HT1080 (cell line): Measurements from ENCODE around the gene RNF144A. TPM values are rescaled to one million over a fixed set of nuclear protein-coding genes. Genes with fewer than 3 reads are reported as not detected.
"Not testable (repeated sequence)": the region's sequence is repeated elsewhere in the genome, so short reads cannot be mapped to it uniquely, and the experiment has no call there.

ENCODE experiments used
- DNase-seq: peaks from one replicate; pipeline ENCODE4 v3.0.0-alpha.2; 2015; ENCODE audit warnings: low read depth
- total RNA-seq: library from RNA; depleted of rRNA; stranded (reverse); fragments of >200 nt; shearing (Covaris generic); gene quantifications from 2 replicates; pipeline ENCODE4 v1.2.3, GENCODE V29; 2014

The RNF144A gene
- total RNA-seq, 1 experiment from 2014 or later = 30.3 TPM

DNA sequence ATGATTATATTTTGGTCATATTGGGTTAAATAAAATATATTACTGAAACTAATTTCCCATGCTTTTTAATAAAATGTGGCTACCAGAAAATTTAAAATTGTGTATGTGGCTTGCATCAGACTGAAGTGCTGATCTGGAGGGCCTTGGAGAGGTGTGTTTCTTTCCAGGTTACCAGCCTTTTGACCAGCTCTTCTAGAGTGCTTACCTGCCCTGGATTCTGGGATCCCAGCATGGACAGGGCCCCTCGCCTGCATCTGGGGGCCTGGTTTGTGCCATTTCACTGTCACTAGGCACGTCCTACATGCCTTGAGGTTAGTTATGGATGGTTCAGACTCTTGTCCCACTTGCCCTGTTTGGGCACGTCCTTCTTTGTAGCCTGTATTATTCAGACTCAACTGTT is 10.5 kb downstream of the RNF144A start:
- no peak for DNase-seq

DNA sequence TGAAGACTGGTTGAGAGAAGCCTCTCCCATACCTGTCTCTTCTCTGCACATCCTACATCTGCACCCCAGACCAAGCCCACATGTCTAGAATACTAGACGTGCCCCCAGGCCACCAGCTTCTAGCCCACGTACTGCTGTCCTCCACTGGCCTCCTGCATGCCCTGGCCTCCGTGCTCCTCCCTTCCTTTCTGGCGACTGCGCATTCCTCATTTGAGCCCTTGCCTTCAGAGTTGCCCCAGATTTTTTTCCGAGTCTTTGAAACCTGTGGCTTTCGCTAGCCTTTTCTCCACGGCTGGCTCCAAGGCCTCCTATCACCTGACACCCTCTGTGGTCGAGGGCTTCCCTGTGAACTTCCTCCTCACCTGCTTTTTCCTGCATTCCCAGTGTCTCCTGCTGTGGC is 11.2 kb downstream of the RNF144A start:
- no peak for DNase-seq

DNA sequence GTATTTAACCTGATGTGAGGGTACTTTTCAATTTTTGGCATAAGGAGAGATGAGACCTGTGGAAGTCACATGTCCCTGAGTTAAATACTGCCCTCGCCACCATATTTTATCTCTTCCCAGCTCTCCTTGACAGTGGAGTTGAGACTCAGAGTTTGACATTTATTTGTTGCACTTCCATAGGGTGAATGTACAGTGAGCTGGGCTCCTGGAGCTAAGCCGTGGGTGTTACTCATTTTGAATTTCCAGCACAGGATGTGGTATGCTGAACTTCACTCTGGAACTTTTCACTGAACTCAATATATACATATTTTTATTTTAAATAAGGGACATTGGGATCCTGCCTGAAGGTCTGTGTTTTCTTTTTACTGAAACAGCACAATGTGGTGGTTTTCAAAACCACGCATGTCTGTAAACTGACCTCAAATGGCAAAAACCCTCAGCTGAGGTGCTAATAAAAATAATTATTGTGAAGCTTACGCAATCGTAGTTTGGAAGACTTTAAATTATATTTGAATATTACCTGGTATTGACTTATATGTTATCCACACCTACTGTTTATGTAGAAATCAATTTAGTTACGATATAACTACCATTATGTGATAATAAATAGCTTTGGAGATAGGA is 12.1 kb downstream of the RNF144A start:
- peak; percentile 49 for DNase-seq

DNA sequence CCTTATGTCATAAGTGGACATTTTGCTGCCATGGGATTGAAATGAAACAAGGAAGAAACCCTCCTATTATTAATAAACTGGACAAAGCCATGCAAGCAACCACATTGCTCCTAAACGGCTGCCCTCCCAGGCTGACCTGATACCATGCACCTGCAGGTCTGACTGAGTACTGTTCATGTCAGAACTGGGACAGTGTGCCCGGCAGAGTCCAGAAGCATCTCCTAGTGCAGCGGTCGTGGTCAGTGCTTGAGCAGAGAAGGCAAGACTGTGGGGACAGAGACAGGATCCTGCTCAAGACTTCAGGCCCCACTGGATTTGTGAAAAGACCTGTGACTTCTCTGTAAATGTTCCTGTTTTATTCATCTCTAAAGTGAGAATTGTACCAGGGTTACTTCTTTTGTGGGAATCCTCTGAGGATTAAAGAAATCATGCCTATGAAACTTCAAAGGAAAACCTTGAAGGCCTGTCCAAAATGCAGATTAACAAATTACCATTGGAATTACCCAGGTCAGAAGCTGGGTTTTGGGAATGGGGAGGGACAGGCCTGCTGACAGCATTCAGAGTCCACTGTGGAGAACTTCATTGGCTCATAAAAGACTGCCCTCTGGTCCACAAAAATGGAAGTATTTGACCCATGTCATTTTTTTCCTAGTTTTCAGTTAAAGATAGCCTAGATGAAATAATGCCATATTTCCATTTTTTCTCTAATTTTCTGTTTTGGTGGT is 13.9 kb downstream of the RNF144A start:
- no peak for DNase-seq

DNA sequence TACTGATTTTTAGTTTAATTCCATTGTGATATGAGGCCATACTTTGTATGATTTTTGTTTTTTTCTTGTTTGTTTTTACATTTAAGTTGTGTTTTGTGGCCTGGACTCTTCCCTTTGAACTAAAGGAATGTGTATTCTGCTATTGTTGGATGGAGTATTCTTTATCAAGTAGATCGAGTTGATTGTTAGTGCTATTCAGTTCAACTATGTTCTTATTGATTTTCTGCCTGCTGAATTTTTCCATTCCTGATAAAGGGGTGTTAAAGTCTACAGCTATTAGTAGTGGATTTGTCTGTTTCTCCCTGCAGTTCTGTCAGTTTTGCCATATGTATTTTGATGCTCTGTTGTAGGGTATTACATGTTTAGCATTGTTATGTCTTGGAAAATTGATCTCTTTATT is 14.5 kb downstream of the RNF144A start:
- DNase-seq = no peak

DNA sequence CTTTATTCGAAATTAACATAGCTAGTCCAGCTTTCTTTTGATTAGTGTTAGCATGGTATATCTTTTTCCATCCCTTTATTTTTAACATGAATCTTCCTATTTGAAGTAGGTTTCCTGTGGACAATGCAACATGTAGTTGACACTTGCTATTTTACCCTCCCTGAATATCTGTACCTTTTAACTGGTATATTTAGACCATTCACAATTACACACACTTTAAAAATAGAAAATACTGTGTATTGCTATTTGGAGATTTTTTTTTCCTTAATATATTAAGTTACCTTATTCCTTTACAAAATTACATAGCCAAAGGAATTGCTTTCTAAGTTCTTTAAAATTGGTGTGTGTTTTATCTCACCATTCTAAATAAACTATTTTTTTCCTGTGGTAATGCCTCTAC is 15.0 kb downstream of the RNF144A start:
- DNase-seq = no peak

DNA sequence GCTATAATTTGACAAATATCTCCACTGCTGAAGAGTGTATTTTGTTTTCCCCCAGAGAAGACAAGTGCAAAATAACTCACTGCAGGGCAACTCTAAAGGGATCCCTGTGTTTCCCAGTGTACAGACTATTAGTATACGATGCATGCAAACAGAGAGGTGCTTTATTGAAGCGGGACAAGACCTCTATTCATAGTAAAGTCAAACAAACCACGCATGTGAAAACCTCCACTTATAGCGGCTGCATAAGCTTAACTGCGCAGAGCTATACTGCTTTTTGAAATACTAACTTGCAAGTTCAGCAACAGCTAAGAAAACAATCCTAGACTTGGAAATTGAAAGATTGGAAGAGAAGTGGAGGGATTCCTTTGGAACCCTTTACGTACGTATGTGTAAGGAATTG is 15.6 kb downstream of the RNF144A start:
- DNase-seq = no peak

DNA sequence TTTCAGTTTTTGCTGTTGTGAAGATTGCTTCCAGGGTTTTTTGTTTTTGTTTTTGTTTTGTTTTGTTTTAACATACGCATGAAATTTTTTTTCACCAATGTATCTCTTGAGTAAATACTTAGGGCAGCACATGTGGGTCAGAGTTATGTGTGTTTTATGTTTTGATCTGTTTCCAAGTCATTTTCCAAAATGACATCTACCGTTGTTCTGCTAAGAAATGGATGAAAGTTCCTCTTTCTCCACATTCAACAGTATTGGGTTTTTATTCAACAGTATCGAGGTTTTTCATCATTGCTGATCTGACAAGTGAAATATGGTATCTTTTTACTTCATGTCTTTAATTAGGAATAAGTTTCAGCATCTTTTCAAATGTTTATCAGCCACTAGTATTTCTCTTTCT is 16.7 kb downstream of the RNF144A start:
- no peak for DNase-seq

DNA sequence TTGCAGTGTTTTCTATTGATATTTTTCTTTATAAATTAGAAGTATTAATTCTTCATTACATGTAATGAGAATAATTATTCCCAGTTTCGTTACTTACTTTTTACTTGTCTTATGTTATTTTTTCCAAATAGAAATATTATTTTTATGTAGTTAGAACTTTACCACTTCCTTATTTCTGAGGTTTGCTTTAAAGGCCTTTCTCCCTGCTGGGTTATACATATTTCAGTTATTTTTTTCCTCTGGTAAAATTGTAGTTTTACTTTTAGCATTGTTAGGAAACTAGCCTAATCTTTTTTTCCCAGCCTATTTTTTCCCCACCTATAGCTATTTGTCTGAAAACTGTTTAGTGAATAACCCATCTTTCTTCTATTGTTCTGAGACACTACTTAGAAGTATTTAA is 17.1 kb downstream of the RNF144A start:
- DNase-seq = no peak

DNA sequence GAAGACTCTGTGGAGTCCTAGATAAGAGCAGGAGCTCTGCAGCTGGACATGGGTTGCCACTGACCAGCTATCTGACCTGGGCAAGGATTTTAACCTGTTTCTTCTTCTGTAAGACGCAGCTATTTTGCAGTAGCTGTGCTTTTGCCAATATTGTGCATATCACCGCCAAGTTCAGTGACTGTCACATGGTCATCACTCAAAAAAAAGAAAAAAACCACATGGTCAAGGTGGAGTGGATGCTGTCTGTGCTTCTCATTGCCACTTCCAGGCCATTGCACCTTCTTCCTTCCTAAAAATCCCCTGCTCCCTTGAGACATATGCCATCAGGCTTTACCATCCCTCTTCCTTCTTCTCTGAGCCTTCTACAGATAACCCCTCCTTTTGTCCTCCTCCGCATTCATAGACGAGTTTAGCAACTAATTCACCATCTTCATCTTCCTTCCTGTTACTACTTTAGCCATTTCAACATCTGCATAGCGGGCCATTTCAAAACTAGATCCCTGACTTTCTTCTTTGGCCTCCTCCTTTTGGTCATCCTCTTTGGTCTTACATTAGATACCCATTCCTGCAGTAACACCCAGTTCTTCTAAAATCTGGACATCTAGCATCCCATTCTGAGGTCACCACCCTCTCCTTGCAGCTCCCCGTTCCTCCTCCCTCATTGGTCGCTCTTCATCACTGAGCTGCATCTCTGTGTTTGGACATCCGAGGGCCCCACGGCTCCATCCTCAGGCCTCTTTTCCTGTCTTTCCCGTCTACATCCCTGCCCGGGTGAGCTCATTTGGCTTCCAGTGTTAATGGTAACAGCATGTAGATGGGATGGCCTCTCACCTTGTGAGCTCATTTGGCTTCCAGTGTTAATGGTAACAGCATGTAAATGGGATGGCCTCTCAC is 17.8 kb downstream of the RNF144A start:
- no peak for DNase-seq

DNA sequence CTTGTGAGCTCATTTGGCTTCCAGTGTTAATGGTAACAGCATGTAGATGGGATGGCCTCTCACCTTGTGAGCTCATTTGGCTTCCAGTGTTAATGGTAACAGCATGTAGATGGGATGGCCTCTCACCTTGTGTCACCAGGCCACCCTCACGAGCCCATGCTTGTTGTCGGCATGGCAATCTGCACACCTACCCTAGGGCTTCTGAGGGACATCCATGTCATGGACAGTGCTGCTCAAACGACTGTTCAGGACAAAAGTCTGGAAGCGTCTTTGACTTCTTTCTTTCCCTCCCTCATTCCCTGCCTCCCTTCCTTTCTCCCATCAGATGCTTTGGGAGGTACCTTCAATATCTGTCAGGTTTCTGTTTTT is 18.4 kb downstream of the RNF144A start:
- DNase-seq = not testable (repeated sequence)

DNA sequence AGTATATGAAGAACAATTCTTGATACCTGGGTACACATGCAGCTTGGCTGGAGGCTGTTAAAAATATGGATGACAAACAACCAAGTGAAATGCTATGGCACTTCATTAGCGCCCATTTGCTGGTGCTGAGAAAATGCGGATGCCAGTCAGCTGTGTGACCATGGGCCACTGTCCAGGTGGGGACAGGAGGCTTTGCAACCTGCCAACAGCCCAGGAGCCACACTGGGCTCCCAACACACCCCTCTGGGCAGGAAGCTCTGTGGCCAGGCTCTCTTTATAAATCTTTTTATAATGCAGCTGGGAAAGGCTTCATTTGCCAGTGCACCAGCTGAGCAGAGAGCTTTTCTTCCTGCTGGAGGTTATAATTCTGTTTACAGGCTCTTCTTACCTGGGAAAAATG is 19.9 kb downstream of the RNF144A start:
- DNase-seq = no peak

DNA sequence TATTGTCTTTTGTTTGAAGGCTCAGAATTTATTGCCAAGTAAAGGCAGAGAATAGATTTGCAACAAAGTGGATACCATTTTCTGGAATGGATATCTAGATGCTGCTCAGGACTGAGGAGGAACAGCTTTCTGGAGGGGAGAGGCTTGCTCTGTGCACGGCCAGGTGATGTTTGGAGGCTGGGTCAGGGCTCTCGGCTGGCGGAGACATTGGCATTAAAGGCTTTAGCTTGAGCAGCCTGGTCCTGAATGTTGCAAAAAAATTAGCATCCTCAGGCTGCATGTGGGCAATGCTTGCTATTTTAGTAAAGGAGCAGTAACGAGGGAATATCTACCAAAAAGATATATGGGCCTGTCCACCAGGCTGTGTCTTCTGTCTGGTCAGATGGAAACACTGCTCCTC is 20.4 kb downstream of the RNF144A start:
- DNase-seq = no peak

DNA sequence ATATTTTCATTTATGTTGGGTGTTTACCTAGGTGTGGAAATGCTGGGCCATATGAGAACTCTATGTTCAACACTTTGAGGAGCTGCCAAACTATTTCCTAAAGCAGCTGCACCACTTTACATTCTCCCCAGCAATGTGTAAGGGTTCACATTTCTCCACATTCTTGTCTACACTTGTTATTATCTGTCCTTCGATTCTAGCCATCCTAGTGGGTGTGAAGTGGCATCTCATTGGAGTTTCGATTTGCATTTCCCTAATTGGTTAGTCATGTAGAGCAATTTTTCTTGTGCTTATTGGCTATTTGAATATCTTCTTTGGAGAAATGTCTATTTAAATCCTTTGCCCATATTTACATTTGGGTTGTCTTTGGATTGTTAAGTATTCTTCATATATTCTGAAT is 21.9 kb downstream of the RNF144A start:
- no peak for DNase-seq

DNA sequence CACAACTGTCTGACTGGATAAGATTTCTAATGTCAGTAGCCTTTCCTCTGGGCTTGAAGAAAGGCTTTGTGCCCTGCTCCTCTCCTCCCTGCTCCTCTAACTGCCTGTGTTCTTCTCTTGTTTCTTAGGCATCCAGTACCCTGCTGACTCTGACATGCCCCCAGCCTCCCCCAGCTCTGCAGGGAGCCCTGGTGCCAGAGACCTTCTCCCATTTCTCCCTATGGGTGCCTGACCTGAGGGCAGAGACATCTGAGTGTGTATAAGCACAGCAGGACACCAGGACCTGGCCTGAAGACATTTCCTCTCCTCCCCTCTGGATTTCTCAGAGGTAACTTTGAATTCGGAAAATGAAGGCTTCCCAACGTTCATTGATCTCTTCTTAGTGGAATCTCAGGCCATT is 23.6 kb downstream of the RNF144A start:
- DNase-seq = no peak

DNA sequence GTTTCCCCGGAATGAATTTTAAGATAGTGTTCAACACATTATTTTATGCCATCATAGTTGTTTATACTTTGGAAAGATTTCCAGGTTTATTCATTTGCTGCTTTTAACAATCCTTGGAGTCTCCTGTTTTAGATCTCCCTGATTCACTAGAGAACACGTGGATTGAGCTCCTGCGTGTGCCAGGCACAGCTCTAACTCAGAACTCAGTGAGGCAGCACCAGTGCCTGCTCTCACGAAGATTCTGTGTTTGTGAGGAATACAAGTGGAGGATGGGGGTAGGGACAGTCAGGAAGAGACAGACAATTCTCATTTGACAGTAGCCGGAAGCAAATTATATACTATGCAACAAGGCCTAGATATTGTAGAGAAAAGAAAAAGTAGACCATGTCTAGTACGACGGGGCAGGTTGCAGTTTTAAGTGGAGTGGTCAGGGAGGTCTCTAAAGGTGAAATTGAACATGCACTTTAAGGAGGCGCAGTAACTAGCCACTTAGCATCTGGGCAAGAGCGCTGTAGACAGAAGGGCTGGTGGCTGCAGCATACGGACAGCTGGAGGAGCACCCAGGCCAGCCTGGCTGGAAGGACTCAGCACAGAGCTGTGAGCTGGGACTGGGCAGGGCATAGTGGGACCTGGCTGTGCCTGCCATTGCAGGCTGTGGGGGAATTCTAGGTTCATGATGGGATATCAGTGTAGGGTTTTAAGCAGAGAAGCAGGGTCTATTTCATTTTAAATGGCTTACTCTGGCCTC is 24.3 kb downstream of the RNF144A start:
- no peak for DNase-seq

DNA sequence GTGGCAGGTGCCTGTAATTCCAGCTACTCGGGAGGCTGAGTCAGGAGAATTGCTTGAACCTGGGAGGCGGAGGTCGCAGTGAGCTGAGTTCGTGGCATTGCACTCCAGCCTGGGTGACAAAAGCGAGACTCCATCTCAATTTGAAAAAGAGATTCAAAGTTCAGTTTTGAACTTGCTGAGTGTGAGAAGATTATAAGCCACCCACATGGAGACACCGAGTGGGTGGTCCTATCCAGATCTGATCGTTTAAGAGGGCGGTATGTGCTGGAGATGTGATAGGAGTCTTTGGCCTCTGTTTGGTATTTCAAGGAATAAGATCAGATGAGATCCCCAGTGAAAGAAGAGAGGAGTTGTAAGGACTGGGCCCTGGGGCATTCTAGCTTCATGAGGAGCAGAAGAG is 25.6 kb downstream of the RNF144A start:
- DNase-seq = no peak

DNA sequence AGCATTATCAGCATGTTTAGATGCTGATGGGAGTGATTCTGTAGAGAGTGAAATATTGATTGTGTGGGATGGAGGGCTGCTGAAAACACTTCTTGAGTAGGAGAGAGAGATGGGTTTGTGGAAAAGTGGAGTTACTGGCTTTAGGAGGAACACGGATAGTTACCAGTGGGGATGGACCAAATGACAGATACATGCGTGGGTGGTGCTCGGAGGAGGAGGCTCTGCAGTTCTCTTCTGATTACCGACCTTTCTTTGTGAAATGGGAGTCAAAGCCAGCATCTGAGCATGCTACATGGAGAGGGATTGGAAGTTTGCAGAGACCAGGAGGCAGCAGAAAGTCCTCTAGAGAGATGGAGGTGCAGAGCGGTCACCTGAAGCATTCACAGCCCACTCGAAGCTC is 26.3 kb downstream of the RNF144A start:
- no peak for DNase-seq

DNA sequence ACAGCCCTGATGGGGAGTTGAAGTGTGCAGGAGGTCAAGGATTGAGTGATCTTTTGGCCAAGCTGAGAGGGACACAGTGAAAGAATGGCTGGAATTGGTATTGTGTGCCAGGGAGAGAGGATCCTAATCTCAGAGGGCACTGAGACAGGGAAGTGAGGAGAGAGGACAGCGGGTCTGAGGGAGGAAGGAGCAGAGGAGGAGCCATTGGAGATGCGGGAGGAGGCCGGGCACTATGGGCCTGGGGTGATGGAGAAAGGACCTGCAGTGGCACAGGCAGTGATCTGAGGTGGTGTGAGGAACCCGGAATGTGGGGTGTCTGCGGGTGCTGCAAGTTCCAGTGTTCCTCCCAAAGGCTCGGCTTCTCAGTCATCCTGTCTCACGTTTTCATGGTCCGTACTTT is 26.8 kb downstream of the RNF144A start:
- DNase-seq = no peak

DNA sequence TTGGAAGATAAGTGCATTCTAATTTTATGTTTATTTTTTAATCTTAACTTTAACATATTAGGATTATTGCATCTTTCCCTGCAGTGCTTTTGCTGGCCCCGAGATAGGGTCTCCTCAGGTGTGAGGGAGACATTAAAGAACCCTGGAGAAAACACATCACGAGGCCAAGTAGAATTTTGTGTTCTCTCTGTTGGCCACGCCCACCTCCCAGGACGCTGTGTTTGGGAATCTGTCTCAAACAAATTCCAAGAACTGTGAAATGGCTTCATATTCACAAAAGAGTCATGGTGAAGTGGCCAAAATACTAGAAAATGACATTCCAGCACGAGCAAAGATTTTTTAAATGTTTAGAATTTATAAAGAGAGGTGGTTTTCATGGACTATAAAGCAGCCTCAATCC is 27.3 kb downstream of the RNF144A start:
- no peak for DNase-seq

DNA sequence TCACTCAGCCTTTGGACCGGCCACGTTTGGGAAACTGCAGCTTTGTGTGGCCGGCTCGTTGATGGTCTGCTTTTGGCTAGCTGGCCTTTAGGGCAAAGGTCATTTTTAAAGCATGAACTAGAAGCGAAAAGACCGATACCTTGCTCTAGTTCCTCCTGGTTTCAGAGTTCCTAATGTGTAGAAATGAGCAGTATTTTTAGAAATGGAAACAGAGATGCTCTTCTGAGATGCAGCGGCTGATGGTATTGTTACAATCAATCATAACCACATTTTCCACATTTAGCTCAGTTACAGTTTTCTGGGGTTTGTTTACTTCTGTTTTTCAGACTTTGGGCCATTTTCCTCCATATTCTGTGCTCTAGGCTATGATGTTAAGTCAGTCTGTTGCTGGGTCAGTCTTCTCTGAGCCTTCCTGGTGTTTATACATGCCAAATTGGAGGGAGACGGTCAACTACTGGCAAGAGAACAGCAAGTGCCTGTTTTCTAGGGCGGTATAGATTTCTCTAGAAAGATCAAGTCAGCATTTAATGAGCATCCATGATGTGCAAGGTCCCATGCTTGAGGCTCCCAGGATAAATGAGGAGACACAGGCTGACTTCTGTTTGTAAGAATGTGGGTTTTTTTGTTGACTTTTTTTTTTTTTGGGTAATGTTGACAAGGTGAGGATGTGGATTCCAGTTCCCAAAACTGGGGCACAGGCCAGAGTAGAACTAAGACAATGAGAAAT is 28.0 kb downstream of the RNF144A start:
- no peak for DNase-seq
